Hematopoietic multipotent progenitor cell (in vitro differentiated cells): ENCODE results near the gene NDUFA5. TPM values are rescaled to one million over a fixed set of nuclear protein-coding genes. Genes with fewer than 3 reads are reported as not detected.
A peak's percentile ranks its signal among the peaks of the same experiment; 100 is the strongest.

Experiments used
- DNase-seq, 3 donors: peaks; one replicate each; pipeline ENCODE4 v3.0.0-alpha.2; 2011 to 2015; ENCODE audit warnings: low read depth in 2 of 3, low spot score in 2 of 3
- total RNA-seq: library from RNA; depleted of rRNA; stranded (reverse); fragments of >200 nt; gene quantifications from one replicate; pipeline ENCODE4 v1.2.3, GENCODE V29; 2012

NDUFA5 gene
- total RNA-seq = 6.5 TPM

- peak; percentile 93 to 100 (median 98) for DNase-seq
Observed at GRCh38 chr7:123557398-123558288, at the start of gene NDUFA5. NDUFA5 (minus strand) TSS chr7:123557818; CDS start chr7:123557795, 23 bp downstream.

DNA sequence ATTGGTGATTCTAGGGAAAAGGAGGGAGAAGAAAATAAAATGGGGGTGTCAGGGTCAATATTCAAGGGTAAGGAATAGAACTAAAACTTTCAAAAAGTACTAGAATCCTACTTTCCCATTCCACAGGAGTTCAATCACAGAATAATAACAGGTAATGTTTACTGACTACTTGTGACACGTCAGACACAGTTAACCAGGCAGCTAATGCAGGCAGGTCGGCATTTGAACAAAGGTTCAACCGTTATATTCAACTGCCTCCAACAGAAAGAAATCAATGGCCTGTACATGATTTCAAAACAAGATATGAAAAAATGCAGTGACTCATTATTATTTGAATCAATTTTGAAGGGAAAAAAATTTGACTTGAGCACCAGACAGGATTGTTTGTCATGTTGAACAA lies 47.1 kb upstream of the NDUFA5 start:
- no peak for DNase-seq

DNA sequence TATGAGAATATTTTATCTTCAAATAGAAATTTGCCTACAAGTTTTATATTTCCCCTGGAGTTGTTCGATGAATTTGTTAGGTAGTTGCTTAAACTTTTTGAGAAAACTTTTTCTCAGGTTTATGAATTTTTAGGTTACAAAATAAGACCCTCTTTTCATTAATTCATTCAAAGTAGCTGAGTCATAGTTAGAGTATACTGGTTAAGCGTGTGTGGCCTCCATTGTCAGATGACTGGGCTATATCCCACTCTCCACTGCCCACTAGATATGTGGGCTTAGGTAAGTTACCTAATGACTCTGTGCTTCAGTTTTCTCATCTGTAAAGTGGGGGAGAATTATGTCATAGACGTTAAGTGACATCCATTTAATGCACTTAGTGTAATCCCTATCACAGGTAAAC lies 45.0 kb upstream of the NDUFA5 start:
- DNase-seq = no peak

DNA sequence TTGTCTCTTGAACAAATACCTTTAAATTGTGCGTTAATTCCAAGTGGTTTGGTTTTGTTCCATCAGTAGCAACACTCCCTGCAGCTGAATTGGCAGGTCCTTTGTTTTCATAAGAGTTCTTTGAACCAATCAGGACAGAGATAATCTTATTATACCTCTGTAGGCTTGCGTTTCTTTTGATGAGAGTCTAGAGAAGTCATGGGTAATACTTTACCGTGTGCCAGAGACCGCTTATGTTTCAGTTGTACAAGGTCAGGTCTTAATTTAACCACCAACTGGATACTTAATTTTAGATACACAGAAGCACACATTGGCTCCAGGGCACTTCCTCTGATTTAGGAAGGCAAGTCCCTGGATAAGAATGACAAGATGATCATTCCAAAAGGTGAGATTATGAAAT lies 43.9 kb upstream of the NDUFA5 start, which contains the start of gene ASB15:
TSS of gene ASB15 (plus strand) at position 292 of the 400 bp plus-strand sequence. CDS start 12,682 bp downstream, outside the sequence.
- no peak for DNase-seq

DNA sequence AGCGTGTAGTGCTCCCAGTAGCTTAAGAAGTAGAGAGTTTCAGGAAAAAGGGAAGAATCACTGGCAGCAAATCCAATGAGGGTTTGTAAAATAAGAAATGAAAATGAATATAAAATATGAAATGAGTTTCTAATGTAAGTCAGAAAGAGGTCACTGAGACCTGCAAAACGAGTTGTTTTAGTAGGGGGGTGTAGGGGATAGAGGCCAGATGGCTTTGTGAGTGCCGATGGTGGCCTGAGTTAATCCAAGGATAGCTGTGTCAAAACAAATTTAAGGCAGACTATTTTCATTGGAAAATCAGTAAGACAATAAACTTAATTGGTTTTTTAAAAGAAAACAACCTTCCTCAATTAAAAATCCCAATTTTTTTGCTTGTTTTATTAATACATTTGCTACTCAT lies 43.3 kb upstream of the NDUFA5 start:
- no peak for DNase-seq

DNA sequence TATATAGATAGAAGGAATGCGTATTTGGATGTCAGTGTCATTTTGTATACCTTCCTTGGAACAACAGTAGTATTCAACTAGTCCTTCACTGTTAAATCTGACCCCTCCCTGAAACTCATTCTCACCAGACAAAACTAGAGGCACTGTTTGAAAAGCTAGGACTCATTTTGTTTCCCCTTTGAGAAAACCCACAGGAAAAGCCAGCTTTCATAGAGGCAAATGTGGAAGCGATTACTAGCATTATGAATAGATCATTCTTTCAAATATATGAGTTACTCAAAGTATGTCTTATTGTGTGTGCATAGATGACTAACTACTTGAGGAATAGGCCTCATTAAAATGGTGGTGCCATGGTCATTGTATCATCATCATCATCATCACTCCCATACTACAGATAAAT lies 42.1 kb upstream of the NDUFA5 start:
- no peak for DNase-seq

- no peak for DNase-seq
Observed at GRCh38 chr7:123598657-123599056, 41.0 kb upstream of the NDUFA5 start.

DNA sequence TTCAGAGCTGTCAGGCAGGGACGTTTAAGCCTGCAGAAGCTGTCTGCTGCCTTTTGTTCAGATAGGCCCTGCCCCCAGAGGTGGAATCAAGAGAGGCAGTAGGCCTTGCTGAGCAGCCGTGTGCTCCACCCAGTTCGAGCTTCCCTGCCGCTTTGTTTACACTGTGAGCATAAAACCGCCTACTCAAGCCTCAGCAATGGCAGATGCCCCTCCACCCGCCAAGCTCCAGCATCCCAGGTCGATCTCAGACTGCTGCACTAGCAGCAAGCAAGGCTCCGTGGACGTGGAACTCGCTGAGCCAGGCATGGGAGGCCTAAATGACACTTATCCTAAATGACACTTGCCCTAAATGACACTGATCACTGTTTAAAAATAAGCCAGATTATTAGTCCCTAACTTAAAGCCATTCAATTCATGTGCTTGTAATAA lies 37.2 kb upstream of the NDUFA5 start:
- no peak for DNase-seq

- DNase-seq = no peak
Observed at GRCh38 chr7:123588376-123588775, 30.8 kb upstream of the NDUFA5 start.

DNA sequence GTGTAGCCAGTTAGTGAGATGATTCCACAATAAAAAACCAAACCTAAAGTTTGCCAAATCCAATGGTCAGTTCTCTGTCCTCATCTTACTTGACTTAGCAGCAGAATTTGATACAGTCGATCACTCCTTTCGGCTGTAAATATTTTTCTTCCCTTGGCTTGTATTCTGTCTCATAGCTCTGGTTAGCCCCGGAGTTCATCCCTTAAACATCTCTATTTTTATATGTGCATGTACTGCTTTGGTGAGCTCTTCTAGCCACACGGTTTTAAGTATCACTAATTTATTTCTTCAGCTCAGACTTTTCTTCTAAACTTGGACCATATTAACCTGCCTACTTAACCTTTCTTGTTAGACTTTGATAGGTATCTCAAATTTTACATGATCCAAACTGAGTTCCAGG lies 26.2 kb upstream of the NDUFA5 start:
- no peak for DNase-seq

GRCh38 chr7:123581162-123581459 lies 23.5 kb upstream of the NDUFA5 start:
- DNase-seq = no peak

GRCh38 chr7:123580406-123581161 lies 23.0 kb upstream of the NDUFA5 start:
- DNase-seq = peak in 2 of 3 donors; percentile 18 to 48

- no peak for DNase-seq
Observed at GRCh38 chr7:123579416-123579815, 21.8 kb upstream of the NDUFA5 start.

DNA sequence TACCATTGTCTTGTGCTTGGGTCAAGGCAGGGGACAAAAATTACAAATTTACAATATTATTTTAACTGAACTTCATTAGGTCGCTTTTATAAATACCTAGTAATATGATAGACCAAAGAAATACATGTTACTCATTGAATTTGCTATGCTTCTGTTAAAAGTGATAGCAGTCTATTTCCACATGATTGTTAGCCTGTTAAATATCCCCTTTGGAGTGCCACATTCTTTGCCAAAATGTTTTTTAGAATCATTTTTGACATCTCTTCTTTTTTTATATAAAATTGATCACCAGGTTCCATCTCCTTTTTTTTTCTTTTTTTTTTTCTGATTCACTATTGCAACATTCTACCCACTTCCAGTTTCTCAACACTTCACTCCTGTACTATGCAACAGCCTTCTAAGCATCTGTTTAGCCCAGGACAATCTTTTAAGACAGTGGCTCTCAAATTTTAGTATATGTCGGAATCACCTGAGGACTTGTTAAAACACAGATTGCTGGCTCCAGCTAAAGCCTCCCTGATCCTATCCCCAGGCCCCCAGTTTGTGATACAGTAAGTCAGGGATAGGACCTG lies 16.4 kb upstream of the NDUFA5 start:
- no peak for DNase-seq

DNA sequence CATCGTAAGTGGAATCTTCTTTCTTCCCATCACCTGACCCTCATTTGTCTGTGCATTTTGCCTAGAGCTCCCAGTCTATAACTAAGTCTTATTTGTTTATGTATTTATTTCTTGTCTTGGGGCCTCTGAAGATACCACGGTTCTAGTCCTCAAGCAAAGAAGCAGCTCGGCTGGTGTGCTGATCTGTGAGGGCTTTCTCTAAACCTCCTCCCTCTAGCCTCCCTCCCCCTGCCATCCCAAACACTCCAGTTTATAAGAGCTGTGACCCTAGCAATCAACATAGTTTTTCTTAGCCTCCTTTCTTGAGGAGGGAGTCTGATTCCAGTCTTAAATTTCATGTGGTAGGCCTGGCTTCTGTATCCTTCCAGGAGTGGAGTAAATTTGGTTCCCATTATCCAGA lies 15.7 kb upstream of the NDUFA5 start:
- no peak for DNase-seq

GRCh38 chr7:123571684-123572083 lies 14.1 kb upstream of the NDUFA5 start:
- DNase-seq = no peak

GRCh38 chr7:123571187-123571586 lies 13.6 kb upstream of the NDUFA5 start:
- no peak for DNase-seq

DNA sequence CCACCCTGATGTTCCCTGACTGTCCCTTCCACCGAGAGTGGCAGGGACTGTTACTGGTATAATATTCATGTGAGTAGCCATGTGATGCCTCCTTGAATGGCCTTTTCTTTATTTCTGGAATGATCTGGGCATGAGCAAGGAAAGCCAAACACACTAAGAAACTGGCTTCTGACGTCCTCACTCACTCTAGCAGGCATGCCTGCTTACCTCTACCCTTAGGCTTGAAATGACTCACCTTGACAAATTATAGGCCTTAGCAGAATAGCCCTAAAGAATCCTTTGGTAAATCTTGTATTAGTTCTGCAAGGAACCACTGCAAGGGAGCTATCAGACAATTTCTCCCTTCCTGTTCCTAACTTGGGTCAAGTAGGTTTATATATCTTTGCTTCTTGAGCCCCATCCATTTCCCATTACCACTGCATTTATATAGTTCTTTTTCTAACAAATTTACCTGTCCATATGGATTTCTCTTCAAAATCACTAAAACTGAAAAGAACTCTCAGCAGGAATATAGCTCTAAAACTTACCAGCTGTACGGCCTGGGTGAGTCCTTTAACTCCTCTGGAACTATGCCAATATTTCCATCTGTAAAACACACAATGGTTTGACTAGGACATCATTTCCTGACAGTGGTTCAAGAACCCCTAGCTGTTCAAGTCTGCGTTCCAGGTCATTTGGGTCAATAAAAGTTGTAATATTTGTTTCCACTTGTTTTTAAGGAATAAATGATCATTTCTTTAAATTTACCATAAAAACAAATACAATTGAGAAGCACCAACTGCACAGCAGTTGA lies 13.0 kb upstream of the NDUFA5 start:
- no peak for DNase-seq

DNA sequence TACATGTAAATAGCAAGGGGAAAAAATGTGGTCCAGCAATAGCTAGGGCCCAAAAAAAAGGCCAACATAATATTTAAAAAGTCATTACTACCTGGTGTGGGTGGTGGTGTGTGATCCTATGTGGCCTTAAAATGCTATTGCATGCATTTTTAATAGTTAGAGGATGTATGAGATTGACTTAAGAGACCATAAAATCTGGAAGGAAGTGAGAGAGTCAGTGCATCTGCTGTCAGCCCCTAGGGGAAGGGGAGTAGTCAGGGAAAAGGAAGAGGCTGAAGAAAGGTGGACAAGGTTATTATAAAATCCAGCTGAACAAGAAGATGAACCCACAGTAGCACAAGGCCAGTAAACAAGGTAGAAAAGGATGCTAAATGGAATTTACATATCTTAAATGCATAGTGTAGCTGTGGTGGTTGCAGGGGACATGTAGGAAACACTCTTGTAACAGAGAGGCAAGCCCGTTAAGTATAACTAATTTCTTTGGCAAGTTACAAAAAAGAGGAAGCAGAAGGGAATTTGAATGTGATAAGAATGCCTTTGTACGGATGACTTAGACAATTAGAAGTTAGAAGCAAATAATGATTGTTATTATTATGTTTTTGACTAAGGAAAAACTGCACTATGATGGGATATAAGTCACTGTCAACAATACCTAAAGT lies 11.9 kb upstream of the NDUFA5 start:
- DNase-seq = peak in 2 of 3 donors; percentile 10 to 46

DNA sequence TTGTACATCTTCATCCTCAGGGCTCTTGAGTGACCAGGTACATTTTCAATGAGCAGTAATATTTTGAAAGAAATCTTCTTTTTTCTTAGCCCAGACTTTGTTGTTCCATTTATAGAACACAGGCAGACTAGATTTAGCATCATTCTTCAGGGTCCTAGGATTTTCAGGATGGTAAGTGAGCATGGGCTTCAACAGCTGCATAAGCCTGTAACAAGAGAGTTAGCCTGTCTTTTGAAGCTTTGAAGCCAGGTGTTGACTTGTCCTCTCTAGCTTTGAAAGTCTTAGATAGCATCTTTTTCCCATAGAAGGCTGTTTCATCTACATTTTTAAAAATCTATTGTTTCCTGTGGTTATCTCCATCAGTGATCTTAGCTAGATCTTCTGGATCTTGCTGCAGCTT lies 4.5 kb upstream of the NDUFA5 start:
- no peak for DNase-seq
